Measurements from ENCODE around the gene ACTRT2. TPM values are rescaled to one million over a fixed set of nuclear protein-coding genes. Genes with fewer than 3 reads are reported as not detected.

The ACTRT2 gene
- total and polyA plus RNA-seq, 2 of the 8 experiments (the other 6 are each of a cell fraction or from before 2014, with no cell fraction given): not detected

DNA sequence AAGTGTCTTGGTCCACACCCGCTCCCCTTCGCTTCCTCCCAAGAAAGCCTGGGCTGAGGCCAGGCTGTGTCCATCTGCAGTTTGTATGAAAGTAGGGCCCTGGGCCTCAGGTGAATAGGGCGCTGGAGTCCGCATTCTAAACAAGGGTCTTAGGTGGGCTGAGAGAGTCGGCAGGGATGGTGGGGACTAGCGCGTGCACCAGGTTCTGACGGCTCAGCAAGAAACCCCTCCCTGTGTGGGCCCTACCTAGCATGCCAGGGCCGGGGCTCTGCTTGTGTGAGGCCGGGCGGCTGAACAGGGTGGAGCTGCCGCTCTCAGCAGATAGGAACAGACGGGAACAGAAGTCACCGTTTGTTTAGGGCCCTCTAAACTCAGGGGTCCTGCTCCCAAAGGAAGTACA lies 1.7 kb downstream of the ACTRT2 start (continued):
- TF ChIP-seq, protein P1, sequence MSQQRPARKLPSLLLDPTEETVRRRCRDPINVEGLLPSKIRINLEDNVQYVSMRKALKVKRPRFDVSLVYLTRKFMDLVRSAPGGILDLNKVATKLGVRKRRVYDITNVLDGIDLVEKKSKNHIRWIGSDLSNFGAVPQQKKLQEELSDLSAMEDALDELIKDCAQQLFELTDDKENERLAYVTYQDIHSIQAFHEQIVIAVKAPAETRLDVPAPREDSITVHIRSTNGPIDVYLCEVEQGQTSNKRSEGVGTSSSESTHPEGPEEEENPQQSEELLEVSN (IDR thresholded peaks at IDR 0.05): no peak
- no peak for TF ChIP-seq SP4 (IDR thresholded peaks at IDR 0.05; ENCODE audit: low read length)
- TF ChIP-seq CEBPB (IDR thresholded peaks at IDR 0.05; ENCODE audit: low read depth, low read length): no peak
- no peak for TF ChIP-seq GTF2F1 (IDR thresholded peaks at IDR 0.05; ENCODE audit: borderline replicate concordance, low read depth, low read length)
- TF ChIP-seq SIN3A (conservative IDR thresholded peaks at IDR 0.05 in 1 of 2, IDR thresholded peaks at IDR 0.05 in 1 of 2; ENCODE audit: low read depth in 1 of 2, low read length in 2 of 2): no peak
- TF ChIP-seq SP1 (IDR thresholded peaks at IDR 0.05; ENCODE audit: low read depth, low read length): no peak

All from H1 (cell line).